Adipocyte (in vitro differentiated cells): Measurements from ENCODE around the gene PLP2.
A peak's percentile ranks its signal among the peaks of the same experiment; 100 is the strongest.
"Not testable (repeated sequence)": the region's sequence is repeated elsewhere in the genome, so short reads cannot be mapped to it uniquely, and the experiment has no call there.

Source experiments
- DNase-seq: peaks from one replicate; pipeline ENCODE4 v3.0.0-alpha.2; 2015; ENCODE audit warnings: low read depth
- H3K27me3 ChIP-seq: replicated peaks from 2 replicates; pipeline ENCODE4 v1.7.0; 2013; ENCODE audit warnings: mild to moderate bottlenecking, low read length, moderate library complexity; ENCODE audit not compliant: control insufficient read depth, insufficient read depth
- H3K36me3 ChIP-seq: 2 replicates; pipeline ENCODE4 v1.7.0; 2013; ENCODE audit warnings: low read length, mild to moderate bottlenecking, moderate library complexity; ENCODE audit not compliant: control insufficient read depth, insufficient read depth, severe bottlenecking
- H3K4me1 ChIP-seq: 2 replicates; pipeline ENCODE4 v1.7.0; 2013; ENCODE audit warnings: mild to moderate bottlenecking, low read length, moderate library complexity; ENCODE audit not compliant: control insufficient read depth, insufficient read depth
- H3K4me3 ChIP-seq: 2 replicates; pipeline ENCODE4 v1.7.0; 2013; ENCODE audit warnings: mild to moderate bottlenecking, low read length, moderate library complexity
- H3K9ac ChIP-seq: 2 replicates; pipeline ENCODE4 v1.7.0; 2013; ENCODE audit warnings: mild to moderate bottlenecking, low read length, moderate library complexity
- H3K9me3 ChIP-seq: 2 replicates; pipeline ENCODE4 v1.7.0; 2013; ENCODE audit warnings: mild to moderate bottlenecking, low read length, moderate library complexity; ENCODE audit not compliant: control insufficient read depth

Gene PLP2

DNA sequence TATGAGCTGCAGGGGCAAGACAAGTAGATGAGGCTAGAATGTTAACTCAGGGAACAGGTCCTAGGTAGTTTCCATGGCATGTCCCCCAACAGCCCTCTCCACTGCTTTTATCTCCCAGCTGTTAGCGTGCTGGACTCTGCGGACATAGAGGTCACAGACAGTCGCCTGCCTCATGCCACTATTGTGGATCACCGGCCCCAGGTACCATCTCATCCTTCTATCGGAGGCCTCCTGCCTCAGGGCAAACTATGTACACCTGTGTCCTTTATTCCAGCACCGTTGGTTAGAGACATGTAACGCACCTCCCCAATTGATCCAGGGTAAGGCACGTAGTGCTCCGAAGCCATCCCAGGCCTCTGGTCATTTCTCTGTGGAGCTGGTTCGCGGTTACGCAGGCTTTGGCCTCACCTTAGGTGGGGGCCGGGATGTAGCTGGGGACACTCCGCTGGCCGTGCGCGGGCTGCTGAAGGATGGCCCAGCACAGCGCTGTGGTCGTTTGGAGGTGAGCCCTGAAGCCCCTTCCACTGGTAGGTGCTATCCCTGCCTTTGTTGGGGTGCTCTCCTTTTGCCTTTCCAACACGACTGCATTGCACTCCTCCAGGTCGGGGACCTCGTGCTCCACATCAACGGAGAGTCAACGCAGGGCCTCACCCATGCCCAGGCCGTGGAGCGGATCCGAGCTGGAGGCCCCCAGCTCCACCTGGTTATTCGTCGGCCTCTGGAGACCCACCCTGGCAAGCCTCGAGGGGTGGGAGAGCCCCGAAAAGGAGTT, 6.9 kb upstream of the PLP2 start:
- no peaks in the 10 kb centered on the region for H3K36me3 ChIP-seq
- no peaks in the 10 kb centered on the region for H3K27me3 ChIP-seq
- no peak overlapping the region for H3K4me3 ChIP-seq
- no peaks in the 10 kb centered on the region for H3K9me3 ChIP-seq
- H3K4me1 ChIP-seq, result peaks cover 2% of the 10 kb centered on the region
- H3K9ac ChIP-seq, result no peak overlapping the region
- no peak for DNase-seq

DNA sequence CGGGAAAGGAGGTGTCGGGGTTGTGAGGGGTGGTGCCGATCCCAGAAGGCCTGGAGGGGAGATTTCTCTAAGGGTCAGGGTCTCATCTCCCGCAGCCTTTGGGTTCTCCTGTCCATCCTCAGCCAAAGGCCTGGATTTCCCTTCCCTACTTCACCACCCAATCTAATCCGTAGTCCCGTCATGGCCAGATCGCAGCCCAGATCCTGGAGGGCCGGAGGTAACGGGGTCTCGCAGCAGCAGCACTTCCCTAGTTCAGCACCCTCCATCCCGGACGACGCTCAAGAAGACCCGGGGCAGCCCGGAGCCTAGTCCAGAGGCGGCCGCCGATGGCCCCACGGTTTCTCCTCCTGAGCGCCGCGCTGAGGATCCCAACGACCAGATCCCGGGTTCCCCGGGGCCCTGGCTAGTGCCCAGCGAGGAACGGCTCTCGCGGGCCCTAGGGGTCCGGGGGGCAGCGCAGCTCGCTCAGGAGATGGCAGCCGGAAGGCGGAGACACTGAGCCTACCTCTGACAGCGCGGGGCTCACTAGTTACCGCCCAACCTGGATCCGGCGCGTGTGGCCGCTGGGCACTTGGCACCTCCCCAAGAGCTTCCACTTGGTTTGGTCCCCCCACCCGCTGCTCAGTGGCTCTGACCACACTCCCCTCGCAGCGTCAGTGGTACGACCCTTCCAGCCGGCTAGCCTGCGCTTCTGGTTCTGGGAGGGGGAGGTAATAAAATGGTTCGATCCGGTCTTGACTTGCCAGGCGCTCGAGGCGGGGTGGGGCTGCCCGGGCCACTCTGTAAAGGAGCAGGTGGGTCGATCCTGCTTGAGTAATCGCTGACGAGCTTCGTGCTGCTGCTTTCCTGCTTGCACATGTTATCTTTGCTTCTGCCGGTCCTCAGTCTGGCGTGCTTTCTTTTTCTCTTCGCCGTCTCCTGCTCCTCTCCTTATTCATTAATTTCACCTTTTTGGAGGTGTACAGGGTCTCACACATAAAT, 5.5 kb upstream of the PLP2 start:
- Histone ChIP-seq H3K9ac (peak overlapping the region; percentile 77), H3K27me3 (no peaks in the 10 kb centered on the region), H3K4me1 (peaks cover 2% of the 10 kb centered on the region), H3K9me3 (no peaks in the 10 kb centered on the region), H3K36me3 (no peaks in the 10 kb centered on the region), H3K4me3 (peak overlapping the region; percentile 56)
- DNase-seq, result peak; percentile 10

- DNase-seq, result peak; percentile 51
- Histone ChIP-seq H3K9ac (peak overlapping the region; percentile 77), H3K9me3 (no peaks in the 10 kb centered on the region), H3K4me3 (peak overlapping the region; percentile 56), H3K27me3 (no peaks in the 10 kb centered on the region), H3K4me1 (peaks cover 2% of the 10 kb centered on the region), H3K36me3 (no peaks in the 10 kb centered on the region)
These were observed 4.6 kb upstream of the PLP2 start for GRCh38 chrX:49166914-49167739.

- Histone ChIP-seq H3K4me3 (peak overlapping the region; percentile 56), H3K36me3 (no peaks in the 10 kb centered on the region), H3K9me3 (no peaks in the 10 kb centered on the region), H3K4me1 (peaks cover 4% of the 10 kb centered on the region), H3K27me3 (no peaks in the 10 kb centered on the region), H3K9ac (peak overlapping the region; percentile 77)
- DNase-seq, result no peak
These were observed 4.0 kb upstream of the PLP2 start for GRCh38 chrX:49167740-49168108.

DNA sequence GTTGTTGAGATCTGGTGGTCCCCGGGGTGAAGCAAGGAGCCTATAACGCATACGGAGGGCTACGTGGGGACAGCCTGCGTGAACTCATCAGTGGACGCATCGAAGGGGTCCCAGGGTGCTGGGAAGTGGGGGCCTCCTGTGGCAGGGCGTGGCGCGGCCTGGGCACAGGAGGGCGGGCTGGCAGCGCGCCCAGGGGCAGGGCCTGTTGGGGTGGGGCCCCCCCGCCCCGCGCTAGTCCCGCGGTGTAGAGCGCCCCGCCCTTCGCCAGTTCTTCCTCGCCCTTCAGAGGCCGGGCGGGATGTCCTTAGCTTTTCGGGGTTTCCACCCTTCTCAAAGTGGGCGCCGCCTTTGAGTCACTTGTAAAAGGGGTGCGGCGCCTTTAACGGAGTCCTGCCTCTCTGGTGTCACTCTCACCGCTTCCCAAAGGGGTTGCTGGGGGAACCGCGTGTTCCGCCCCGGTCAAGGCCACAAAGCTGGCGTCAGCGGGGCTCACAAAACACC, 632 bp downstream of the PLP2 start:
- peak; percentile 64 for DNase-seq
- peak overlapping the region; percentile 83 for H3K9ac ChIP-seq
- peak overlapping the region; percentile 83 for H3K4me3 ChIP-seq
- no peaks in the 10 kb centered on the region for H3K27me3 ChIP-seq
- H3K4me1 ChIP-seq, result peaks cover 4% of the 10 kb centered on the region
- H3K9me3 ChIP-seq, result no peaks in the 10 kb centered on the region
- H3K36me3 ChIP-seq, result no peaks in the 10 kb centered on the region

DNA sequence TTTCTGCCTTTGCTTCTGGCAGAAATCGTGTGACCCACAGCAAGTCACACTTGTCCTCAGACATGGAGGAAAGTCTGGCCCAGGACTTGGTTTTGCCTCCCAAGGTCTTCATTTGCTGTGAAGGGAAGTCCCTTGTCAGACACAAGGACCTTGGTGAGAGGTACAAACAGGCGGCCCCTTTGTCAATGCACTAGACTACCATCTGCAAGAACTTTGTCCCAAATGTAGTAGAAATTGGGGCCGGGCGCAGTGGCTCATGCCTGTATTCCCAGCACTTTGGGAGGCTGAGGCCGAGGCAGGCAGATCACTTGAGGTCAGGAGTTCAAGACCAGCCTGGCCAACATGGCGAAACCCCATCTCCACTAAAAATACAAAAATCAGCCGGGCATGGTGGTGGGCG, 1.8 kb downstream of the PLP2 start:
- H3K9me3 ChIP-seq, H3K9ac ChIP-seq, H3K27me3 ChIP-seq, H3K4me1 ChIP-seq, H3K4me3 ChIP-seq, H3K36me3 ChIP-seq, DNase-seq: not testable (repeated sequence)

DNA sequence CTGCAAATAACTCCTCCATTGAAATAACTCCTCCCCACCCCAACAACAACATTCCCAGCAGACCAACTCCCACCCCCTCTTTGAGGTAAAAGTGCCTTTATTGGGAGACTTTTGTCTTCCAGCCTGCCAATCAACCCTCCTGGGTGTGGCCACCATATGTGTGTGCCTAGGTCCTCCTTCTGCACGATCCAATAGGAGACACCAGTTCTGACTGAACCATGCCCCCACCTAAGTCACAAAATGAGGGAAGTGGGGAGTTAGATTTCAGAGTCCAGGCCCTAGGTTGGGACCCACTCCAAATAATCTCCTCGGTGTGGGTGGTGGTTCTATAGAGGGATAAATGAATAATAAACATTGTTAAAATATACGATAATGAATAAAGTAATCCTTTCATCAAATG, 3.0 kb downstream of the PLP2 start:
- Histone ChIP-seq H3K4me3 (no peak overlapping the region), H3K4me1 (peaks cover 4% of the 10 kb centered on the region), H3K9ac (no peak overlapping the region), H3K27me3 (no peaks in the 10 kb centered on the region), H3K9me3 (no peaks in the 10 kb centered on the region), H3K36me3 (no peaks in the 10 kb centered on the region)
- no peak for DNase-seq

DNA sequence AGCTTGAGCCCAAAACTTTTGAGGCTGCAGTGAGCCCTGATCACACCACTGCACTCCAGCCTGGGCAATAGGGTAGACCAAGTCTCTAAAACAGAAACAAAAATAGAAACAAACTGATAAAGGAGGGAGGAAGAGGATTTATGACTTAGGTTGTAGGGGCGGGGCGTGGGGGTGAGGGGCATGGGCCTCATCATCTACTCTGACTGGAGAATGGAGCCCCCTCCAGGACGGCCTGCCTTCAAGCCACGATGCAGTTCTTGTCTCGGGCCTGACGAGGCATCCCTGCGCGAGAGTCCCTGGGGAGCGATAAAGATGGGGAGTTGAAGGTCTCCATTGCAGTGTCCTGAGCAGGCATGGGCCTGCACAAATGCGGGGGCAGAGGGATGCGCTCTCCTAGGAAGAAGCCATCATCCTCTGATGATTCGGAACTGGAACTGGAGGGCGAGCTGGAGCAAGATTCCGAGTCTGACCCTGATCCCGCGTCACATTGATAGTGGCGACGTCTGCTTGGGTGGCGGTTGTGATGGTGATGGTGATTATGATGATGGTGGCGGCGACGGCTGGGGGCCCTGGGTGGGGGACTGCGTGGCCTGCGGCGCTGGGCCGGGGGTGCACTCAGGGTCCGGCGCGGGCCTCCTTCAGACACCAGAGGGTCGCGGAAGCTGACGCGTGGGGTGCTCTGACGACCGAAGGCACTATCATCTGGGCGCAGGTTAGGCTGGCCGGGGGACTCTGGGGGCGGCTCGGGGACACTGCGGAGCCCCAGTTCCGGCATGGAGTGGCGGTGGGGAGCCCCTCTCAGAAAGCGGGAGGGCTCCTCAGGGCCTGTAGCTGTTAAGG, 4.0 kb downstream of the PLP2 start:
- Histone ChIP-seq H3K36me3 (no peaks in the 10 kb centered on the region), H3K9me3 (no peaks in the 10 kb centered on the region), H3K4me1 (peaks cover 4% of the 10 kb centered on the region), H3K4me3 (no peak overlapping the region), H3K9ac (no peak overlapping the region), H3K27me3 (no peaks in the 10 kb centered on the region)
- no peak for DNase-seq

- DNase-seq, result no peak
- no peaks in the 10 kb centered on the region for H3K36me3 ChIP-seq
- no peak overlapping the region for H3K4me3 ChIP-seq
- H3K4me1 ChIP-seq, result peaks cover 4% of the 10 kb centered on the region
- no peak overlapping the region for H3K9ac ChIP-seq
- H3K27me3 ChIP-seq, result no peaks in the 10 kb centered on the region
- no peaks in the 10 kb centered on the region for H3K9me3 ChIP-seq
These were observed 5.0 kb downstream of the PLP2 start for GRCh38 chrX:49176421-49177326.
